KG1 (cell line): ENCODE results near the gene PDE10A.

Experiments
- DNase-seq: peaks from one replicate; lab custom pipeline; 2025; lab: John Stamatoyannopoulos, UW

The PDE10A gene

GRCh38 chr6:165655191-165655590 lies 7.8 kb downstream of the PDE10A start:
- no peak for DNase-seq

GRCh38 chr6:165654144-165654543 lies 8.9 kb downstream of the PDE10A start:
- DNase-seq, result no peak

GRCh38 chr6:165653607-165654006 lies 9.4 kb downstream of the PDE10A start:
- DNase-seq, result no peak

- no peak for DNase-seq
Observed at GRCh38 chr6:165653196-165653595, 9.8 kb downstream of the PDE10A start.

GRCh38 chr6:165652766-165653165 lies 10.3 kb downstream of the PDE10A start:
- no peak for DNase-seq

- DNase-seq, result no peak
Observed at GRCh38 chr6:165649166-165650137, 13.6 kb downstream of the PDE10A start.

- no peak for DNase-seq
Observed at GRCh38 chr6:165647041-165647440, 16.0 kb downstream of the PDE10A start.

- no peak for DNase-seq
Observed at GRCh38 chr6:165645919-165646318, 17.1 kb downstream of the PDE10A start.

GRCh38 chr6:165644586-165645266 lies 18.3 kb downstream of the PDE10A start:
- no peak for DNase-seq

- no peak for DNase-seq
Observed at GRCh38 chr6:165643015-165643414, 20.0 kb downstream of the PDE10A start.

- DNase-seq, result no peak
Observed at GRCh38 chr6:165641672-165642156, 21.3 kb downstream of the PDE10A start.

- no peak for DNase-seq
Observed at GRCh38 chr6:165640806-165641205, 22.2 kb downstream of the PDE10A start.

- no peak for DNase-seq
Observed at GRCh38 chr6:165638530-165638929, 24.5 kb downstream of the PDE10A start.

GRCh38 chr6:165637586-165637985 lies 25.5 kb downstream of the PDE10A start:
- DNase-seq, result no peak

GRCh38 chr6:165636402-165637048 lies 26.5 kb downstream of the PDE10A start:
- no peak for DNase-seq

- no peak for DNase-seq
Observed at GRCh38 chr6:165635965-165636364, 27.1 kb downstream of the PDE10A start.

- peak; percentile 31 for DNase-seq
Observed at GRCh38 chr6:165634101-165634880, 28.8 kb downstream of the PDE10A start.

GRCh38 chr6:165632194-165632593 lies 30.8 kb downstream of the PDE10A start:
- no peak for DNase-seq

GRCh38 chr6:165630544-165630953 lies 32.5 kb downstream of the PDE10A start:
- DNase-seq, result no peak

- no peak for DNase-seq
Observed at GRCh38 chr6:165628955-165629354, 34.1 kb downstream of the PDE10A start.

- no peak for DNase-seq
Observed at GRCh38 chr6:165627366-165627765, 35.7 kb downstream of the PDE10A start.

- DNase-seq, result no peak
Observed at GRCh38 chr6:165626711-165627110, 36.3 kb downstream of the PDE10A start.
